ENCODE results near the gene GATA5. TPM values are rescaled to one million over a fixed set of nuclear protein-coding genes. Genes with fewer than 3 reads are reported as not detected.

GATA5 gene
- total RNA-seq, 2 donors from 2014 or later: not detected

- Mint-ChIP-seq H3K4me3 (no peak overlapping the region), H3K4me1 (peaks cover 12% of the 10 kb centered on the region), H3K27ac (no peak overlapping the region), H3K36me3 (ENCODE audit: low read depth) (peaks cover 3% of the 10 kb centered on the region), H3K27me3 (peaks cover 38% of the 10 kb centered on the region)
- ATAC-seq (no peak), DNase-seq (no peak)
- no peaks in the 10 kb centered on the region for H3K9me3 ChIP-seq (ENCODE audit: control insufficient read depth, low read length, poor library complexity, severe bottlenecking)
Observed at GRCh38 chr20:62480318-62480717, 4.5 kb upstream of the GATA5 start.

- H3K4me1 Mint-ChIP-seq: peaks cover 12% of the 10 kb centered on the region
- peaks cover 34% of the 10 kb centered on the region for H3K27me3 Mint-ChIP-seq
- H3K36me3 Mint-ChIP-seq (ENCODE audit: low read depth): peaks cover 3% of the 10 kb centered on the region
- DNase-seq (no peak), ATAC-seq (no peak)
- no peaks in the 10 kb centered on the region for H3K9me3 ChIP-seq (ENCODE audit: control insufficient read depth, low read length, poor library complexity, severe bottlenecking)
- peak overlapping the region; percentile 34 for H3K27ac Mint-ChIP-seq
- no peak overlapping the region for H3K4me3 Mint-ChIP-seq
Observed at GRCh38 chr20:62479656-62480055, 3.9 kb upstream of the GATA5 start.

- no peaks in the 10 kb centered on the region for H3K9me3 ChIP-seq (ENCODE audit: control insufficient read depth, low read length, poor library complexity, severe bottlenecking)
- H3K27me3 Mint-ChIP-seq: peaks cover 34% of the 10 kb centered on the region
- H3K4me1 Mint-ChIP-seq: peaks cover 12% of the 10 kb centered on the region
- H3K27ac Mint-ChIP-seq: peak overlapping the region; percentile 34
- H3K4me3 Mint-ChIP-seq: no peak overlapping the region
- peaks cover 3% of the 10 kb centered on the region for H3K36me3 Mint-ChIP-seq (ENCODE audit: low read depth)
- ATAC-seq (no peak), DNase-seq (no peak)
Observed at GRCh38 chr20:62479156-62479555, 3.4 kb upstream of the GATA5 start.

GRCh38 chr20:62477669-62478455 is 2.1 kb upstream of the GATA5 start:
- ATAC-seq: no peak
- peaks cover 10% of the 10 kb centered on the region for H3K4me1 Mint-ChIP-seq
- no peaks in the 10 kb centered on the region for H3K9me3 ChIP-seq (ENCODE audit: control insufficient read depth, low read length, poor library complexity, severe bottlenecking)
- H3K36me3 Mint-ChIP-seq (ENCODE audit: low read depth): peaks cover 3% of the 10 kb centered on the region
- no peak overlapping the region for H3K4me3 Mint-ChIP-seq
- H3K27ac Mint-ChIP-seq: no peak overlapping the region
- peaks cover 33% of the 10 kb centered on the region for H3K27me3 Mint-ChIP-seq
- DNase-seq: no peak

GRCh38 chr20:62476056-62476838 is 452 bp upstream of the GATA5 start:
- ATAC-seq (no peak), DNase-seq (no peak)
- Mint-ChIP-seq H3K27me3 (peaks cover 43% of the 10 kb centered on the region), H3K36me3 (ENCODE audit: low read depth) (peaks cover 3% of the 10 kb centered on the region), H3K4me1 (peaks cover 6% of the 10 kb centered on the region), H3K4me3 (peak overlapping the region; percentile 5), H3K27ac (no peak overlapping the region)
- no peaks in the 10 kb centered on the region for H3K9me3 ChIP-seq (ENCODE audit: control insufficient read depth, low read length, poor library complexity, severe bottlenecking)

GRCh38 chr20:62475027-62475771 is 596 bp downstream of the GATA5 start:
- peaks cover 6% of the 10 kb centered on the region for H3K4me1 Mint-ChIP-seq
- ATAC-seq: no peak
- peaks cover 3% of the 10 kb centered on the region for H3K36me3 Mint-ChIP-seq (ENCODE audit: low read depth)
- H3K27me3 Mint-ChIP-seq: peaks cover 46% of the 10 kb centered on the region
- no peak for DNase-seq
- H3K27ac Mint-ChIP-seq: no peak overlapping the region
- H3K4me3 Mint-ChIP-seq: peak overlapping the region; percentile 28
- H3K9me3 ChIP-seq (ENCODE audit: control insufficient read depth, low read length, poor library complexity, severe bottlenecking): no peaks in the 10 kb centered on the region

- H3K27me3 Mint-ChIP-seq: peaks cover 50% of the 10 kb centered on the region
- H3K9me3 ChIP-seq (ENCODE audit: control insufficient read depth, low read length, poor library complexity, severe bottlenecking): no peaks in the 10 kb centered on the region
- ATAC-seq: no peak
- no peak for DNase-seq
- H3K27ac Mint-ChIP-seq: no peak overlapping the region
- peaks cover 6% of the 10 kb centered on the region for H3K4me1 Mint-ChIP-seq
- H3K36me3 Mint-ChIP-seq (ENCODE audit: low read depth): peaks cover 6% of the 10 kb centered on the region
- H3K4me3 Mint-ChIP-seq: peak overlapping the region; percentile 62
Observed at GRCh38 chr20:62474604-62475026, 1.2 kb downstream of the GATA5 start.

GRCh38 chr20:62473717-62474603 is 1.8 kb downstream of the GATA5 start:
- no peak overlapping the region for H3K27ac Mint-ChIP-seq
- H3K36me3 Mint-ChIP-seq (ENCODE audit: low read depth): peaks cover 2% of the 10 kb centered on the region
- H3K4me3 Mint-ChIP-seq: peak overlapping the region; percentile 62
- ATAC-seq: no peak
- H3K4me1 Mint-ChIP-seq: peaks cover 2% of the 10 kb centered on the region
- H3K9me3 ChIP-seq (ENCODE audit: control insufficient read depth, low read length, poor library complexity, severe bottlenecking): no peaks in the 10 kb centered on the region
- no peak for DNase-seq
- H3K27me3 Mint-ChIP-seq: peaks cover 50% of the 10 kb centered on the region

- peaks cover 2% of the 10 kb centered on the region for H3K36me3 Mint-ChIP-seq (ENCODE audit: low read depth)
- ATAC-seq (no peak), DNase-seq (no peak)
- peaks cover 41% of the 10 kb centered on the region for H3K27me3 Mint-ChIP-seq
- H3K27ac Mint-ChIP-seq: no peak overlapping the region
- no peaks in the 10 kb centered on the region for H3K9me3 ChIP-seq (ENCODE audit: control insufficient read depth, low read length, poor library complexity, severe bottlenecking)
- no peak overlapping the region for H3K4me3 Mint-ChIP-seq
- no peaks in the 10 kb centered on the region for H3K4me1 Mint-ChIP-seq
Observed at GRCh38 chr20:62472941-62473585, 2.7 kb downstream of the GATA5 start.

GRCh38 chr20:62472138-62472940 is 3.5 kb downstream of the GATA5 start:
- Mint-ChIP-seq H3K27me3 (peaks cover 33% of the 10 kb centered on the region), H3K27ac (no peak overlapping the region), H3K4me1 (no peaks in the 10 kb centered on the region), H3K36me3 (ENCODE audit: low read depth) (peaks cover 2% of the 10 kb centered on the region), H3K4me3 (no peak overlapping the region)
- H3K9me3 ChIP-seq (ENCODE audit: control insufficient read depth, low read length, poor library complexity, severe bottlenecking): no peaks in the 10 kb centered on the region
- ATAC-seq: no peak
- no peak for DNase-seq

- Mint-ChIP-seq H3K4me1 (no peaks in the 10 kb centered on the region), H3K27me3 (peaks cover 33% of the 10 kb centered on the region), H3K4me3 (no peak overlapping the region), H3K36me3 (ENCODE audit: low read depth) (peaks cover 2% of the 10 kb centered on the region), H3K27ac (no peak overlapping the region)
- ATAC-seq (no peak), DNase-seq (no peak)
- no peaks in the 10 kb centered on the region for H3K9me3 ChIP-seq (ENCODE audit: control insufficient read depth, low read length, poor library complexity, severe bottlenecking)
Observed at GRCh38 chr20:62470459-62470858, 5.3 kb downstream of the GATA5 start.
